HG03571 (cell line): Measurements from ENCODE around the gene CXCR4.

Source experiments
- ATAC-seq: cut with Tn5 transposase; IDR thresholded peaks from one replicate; pipeline ENCODE4 v1.9.1; 2021; ENCODE audit not compliant: unreplicated experiment

Gene CXCR4

GRCh38 chr2:136117909-136118818 lies at the start of gene CXCR4:
CXCR4 (minus strand) TSS chr2:136118149; CDS start chr2:136118060, 89 bp downstream.
- peak; percentile 27 for ATAC-seq

GRCh38 chr2:136164280-136164776 lies 46.4 kb upstream of the CXCR4 start:
- no peak for ATAC-seq

GRCh38 chr2:136162438-136162837 lies 44.5 kb upstream of the CXCR4 start:
- ATAC-seq = no peak

GRCh38 chr2:136156411-136156810 lies 38.5 kb upstream of the CXCR4 start:
- no peak for ATAC-seq

GRCh38 chr2:136154384-136154783 lies 36.4 kb upstream of the CXCR4 start:
- no peak for ATAC-seq

GRCh38 chr2:136151021-136151971 lies 33.3 kb upstream of the CXCR4 start:
- no peak for ATAC-seq

- no peak for ATAC-seq
Observed at GRCh38 chr2:136149011-136149410, 31.1 kb upstream of the CXCR4 start.

GRCh38 chr2:136146564-136146963 lies 28.6 kb upstream of the CXCR4 start:
- ATAC-seq = no peak

GRCh38 chr2:136143603-136144451 lies 25.9 kb upstream of the CXCR4 start:
- no peak for ATAC-seq

GRCh38 chr2:136141510-136142149 lies 23.7 kb upstream of the CXCR4 start:
- ATAC-seq = no peak

GRCh38 chr2:136139631-136140030 lies 21.7 kb upstream of the CXCR4 start:
- no peak for ATAC-seq

- ATAC-seq = no peak
Observed at GRCh38 chr2:136137982-136138381, 20.0 kb upstream of the CXCR4 start.

GRCh38 chr2:136136931-136137330 lies 19.0 kb upstream of the CXCR4 start:
- ATAC-seq = no peak

- peak; percentile 39 for ATAC-seq
Observed at GRCh38 chr2:136135921-136136906, 18.3 kb upstream of the CXCR4 start.

GRCh38 chr2:136135462-136135861 lies 17.5 kb upstream of the CXCR4 start:
- no peak for ATAC-seq

GRCh38 chr2:136134126-136134525 lies 16.2 kb upstream of the CXCR4 start:
- no peak for ATAC-seq

- no peak for ATAC-seq
Observed at GRCh38 chr2:136133586-136133985, 15.6 kb upstream of the CXCR4 start.

- ATAC-seq = no peak
Observed at GRCh38 chr2:136133176-136133575, 15.2 kb upstream of the CXCR4 start.

- no peak for ATAC-seq
Observed at GRCh38 chr2:136132825-136133155, 14.8 kb upstream of the CXCR4 start.
